NCI-H1092 (cell line): ENCODE measurements around the gene PCDHGC5.

Source experiments
- DNase-seq: peaks from one replicate; lab custom pipeline; 2025; lab: John Stamatoyannopoulos, UW

PCDHGC5 gene

GRCh38 chr5:141488591-141489561 lies at the start of gene PCDHGC5:
Gene PCDHGC5, plus strand, starts transcription at chr5:141489081. Its CDS starts 160 bp downstream, at chr5:141489241.
- DNase-seq: no peak

DNA sequence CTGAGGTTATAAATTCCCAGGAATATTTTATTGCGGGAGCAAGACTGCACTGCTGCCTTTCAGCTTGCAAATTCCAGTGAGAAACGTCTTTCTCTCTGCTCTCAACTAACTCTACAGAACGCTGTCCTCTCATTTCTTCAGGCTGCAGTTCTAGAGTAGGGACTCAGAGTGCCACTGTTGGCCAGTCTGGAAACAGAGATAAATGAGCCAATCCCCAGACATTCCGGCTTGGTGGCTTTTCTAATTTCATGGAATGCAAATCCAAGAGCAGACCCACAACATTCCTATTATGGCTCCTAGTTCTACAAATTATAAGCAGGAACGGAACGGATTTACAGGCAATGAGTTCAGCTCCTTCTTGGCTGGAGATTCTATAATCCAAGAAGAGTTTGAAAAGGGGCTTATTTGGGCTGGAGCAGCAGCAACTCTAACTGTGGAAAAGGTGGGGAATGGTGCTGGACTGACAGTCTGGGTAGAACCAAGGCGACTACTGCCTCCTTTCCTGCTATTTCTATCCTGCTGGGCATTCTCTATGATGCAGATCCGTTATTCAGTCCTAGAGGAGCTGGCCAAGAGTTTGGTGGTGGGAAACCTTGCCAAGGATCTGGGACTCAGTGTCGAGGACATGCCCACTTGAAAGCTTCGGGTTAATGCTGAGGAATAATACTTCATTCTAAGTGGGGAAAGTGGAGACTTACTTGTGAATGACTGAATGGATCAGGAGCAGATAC lies 49.3 kb upstream of the PCDHGC5 start:
- no peak for DNase-seq

- no peak for DNase-seq
These were observed 48.5 kb upstream of the PCDHGC5 start for GRCh38 chr5:141440341-141440740.

GRCh38 chr5:141441571-141442170 lies 47.2 kb upstream of the PCDHGC5 start:
- DNase-seq: no peak

GRCh38 chr5:141465351-141465750 lies 23.5 kb upstream of the PCDHGC5 start:
- no peak for DNase-seq

DNA sequence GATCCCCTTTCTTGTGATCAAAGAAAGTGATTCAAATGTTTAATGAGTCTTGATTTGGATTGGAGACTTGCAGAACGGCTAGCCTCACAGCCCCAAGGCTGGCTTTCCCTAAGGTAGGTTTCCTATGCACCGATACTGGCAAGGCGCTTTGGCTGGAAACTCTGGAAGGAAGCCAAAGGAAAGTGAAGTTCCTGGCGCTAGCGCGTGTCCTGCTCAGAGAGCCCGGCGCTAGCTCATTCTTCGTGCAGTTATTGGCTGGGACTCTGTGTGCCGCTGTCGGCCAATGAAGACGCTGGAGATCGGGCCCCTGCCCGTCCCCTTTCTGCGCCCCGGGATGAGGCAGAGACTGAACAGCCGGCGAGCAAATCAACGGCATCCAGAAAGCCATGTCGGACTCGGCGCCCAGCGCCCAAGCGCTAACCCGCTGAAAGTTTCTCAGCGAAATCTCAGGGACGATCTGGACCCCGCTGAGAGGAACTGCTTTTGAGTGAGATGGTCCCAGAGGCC lies 13.2 kb upstream of the PCDHGC5 start, which contains the start of gene PCDHGC3:
TSS of gene PCDHGC3 (plus strand) at position 342 of the 507 bp plus-strand sequence. CDS start at position 493, 151 bp downstream.
- DNase-seq: peak; percentile 48

DNA sequence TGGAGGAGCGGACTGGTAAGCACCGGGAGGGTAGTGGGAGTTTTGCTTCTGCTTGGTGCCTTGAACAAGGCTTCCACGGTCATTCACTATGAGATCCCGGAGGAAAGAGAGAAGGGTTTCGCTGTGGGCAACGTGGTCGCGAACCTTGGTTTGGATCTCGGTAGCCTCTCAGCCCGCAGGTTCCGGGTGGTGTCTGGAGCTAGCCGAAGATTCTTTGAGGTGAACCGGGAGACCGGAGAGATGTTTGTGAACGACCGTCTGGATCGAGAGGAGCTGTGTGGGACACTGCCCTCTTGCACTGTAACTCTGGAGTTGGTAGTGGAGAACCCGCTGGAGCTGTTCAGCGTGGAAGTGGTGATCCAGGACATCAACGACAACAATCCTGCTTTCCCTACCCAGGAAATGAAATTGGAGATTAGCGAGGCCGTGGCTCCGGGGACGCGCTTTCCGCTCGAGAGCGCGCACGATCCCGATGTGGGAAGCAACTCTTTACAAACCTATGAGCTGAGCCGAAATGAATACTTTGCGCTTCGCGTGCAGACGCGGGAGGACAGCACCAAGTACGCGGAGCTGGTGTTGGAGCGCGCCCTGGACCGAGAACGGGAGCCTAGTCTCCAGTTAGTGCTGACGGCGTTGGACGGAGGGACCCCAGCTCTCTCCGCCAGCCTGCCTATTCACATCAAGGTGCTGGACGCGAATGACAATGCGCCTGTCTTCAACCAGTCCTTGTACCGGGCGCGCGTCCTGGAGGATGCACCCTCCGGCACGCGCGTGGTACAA lies 12.6 kb upstream of the PCDHGC5 start:
- no peak for DNase-seq

DNA sequence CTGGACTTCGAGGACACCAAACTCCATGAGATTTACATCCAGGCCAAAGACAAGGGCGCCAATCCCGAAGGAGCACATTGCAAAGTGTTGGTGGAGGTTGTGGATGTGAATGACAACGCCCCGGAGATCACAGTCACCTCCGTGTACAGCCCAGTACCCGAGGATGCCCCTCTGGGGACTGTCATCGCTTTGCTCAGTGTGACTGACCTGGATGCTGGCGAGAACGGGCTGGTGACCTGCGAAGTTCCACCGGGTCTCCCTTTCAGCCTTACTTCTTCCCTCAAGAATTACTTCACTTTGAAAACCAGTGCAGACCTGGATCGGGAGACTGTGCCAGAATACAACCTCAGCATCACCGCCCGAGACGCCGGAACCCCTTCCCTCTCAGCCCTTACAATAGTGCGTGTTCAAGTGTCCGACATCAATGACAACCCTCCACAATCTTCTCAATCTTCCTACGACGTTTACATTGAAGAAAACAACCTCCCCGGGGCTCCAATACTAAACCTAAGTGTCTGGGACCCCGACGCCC lies 11.8 kb upstream of the PCDHGC5 start:
- DNase-seq: no peak

DNA sequence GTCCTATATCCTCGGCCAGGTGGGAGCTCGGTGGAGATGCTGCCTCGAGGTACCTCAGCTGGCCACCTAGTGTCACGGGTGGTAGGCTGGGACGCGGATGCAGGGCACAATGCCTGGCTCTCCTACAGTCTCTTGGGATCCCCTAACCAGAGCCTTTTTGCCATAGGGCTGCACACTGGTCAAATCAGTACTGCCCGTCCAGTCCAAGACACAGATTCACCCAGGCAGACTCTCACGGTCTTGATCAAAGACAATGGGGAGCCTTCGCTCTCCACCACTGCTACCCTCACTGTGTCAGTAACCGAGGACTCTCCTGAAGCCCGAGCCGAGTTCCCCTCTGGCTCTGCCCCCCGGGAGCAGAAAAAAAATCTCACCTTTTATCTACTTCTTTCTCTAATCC lies 11.1 kb upstream of the PCDHGC5 start:
- DNase-seq: no peak

DNA sequence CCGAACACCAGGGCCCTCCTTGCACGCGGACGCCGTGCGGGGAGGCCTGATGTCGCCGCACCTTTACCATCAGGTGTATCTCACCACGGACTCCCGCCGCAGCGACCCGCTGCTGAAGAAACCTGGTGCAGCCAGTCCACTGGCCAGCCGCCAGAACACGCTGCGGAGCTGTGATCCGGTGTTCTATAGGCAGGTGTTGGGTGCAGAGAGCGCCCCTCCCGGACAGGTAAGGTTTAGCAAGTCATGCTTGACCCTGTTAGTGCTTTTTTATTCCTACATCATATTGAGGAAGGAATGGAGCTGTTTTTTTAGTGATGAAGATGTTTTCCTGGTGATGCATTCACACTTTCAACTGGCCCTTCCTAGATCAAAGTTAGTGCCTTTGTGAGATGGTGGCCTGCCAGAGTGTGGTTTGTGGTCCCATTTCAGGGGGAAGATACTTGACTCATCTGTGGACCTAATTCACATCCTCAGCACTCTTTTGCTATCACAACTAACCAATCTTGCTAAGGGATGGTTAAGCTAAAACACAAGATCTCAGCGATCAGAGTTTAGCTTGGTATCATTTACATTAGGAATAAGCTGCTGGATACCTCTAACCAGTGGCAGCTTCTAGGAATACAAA lies 10.4 kb upstream of the PCDHGC5 start:
- DNase-seq: no peak

DNA sequence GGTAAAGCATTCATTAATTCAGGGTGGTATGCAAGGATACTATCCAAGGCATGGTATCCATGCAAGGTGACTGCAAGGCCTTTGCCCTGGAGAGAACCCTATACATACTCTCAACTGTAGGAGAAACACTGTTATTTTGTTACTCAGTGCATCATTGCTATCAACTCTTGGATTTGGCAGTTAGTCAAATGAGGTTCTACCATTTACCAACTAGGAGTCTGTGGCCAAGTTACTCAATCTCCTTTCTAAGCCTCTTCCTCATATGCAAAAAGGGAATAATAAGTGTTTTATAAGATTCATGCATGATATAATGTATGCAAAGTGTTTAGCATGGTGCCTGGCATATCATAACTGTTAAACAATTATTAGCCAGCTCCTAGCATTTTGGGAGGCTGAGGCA lies 9.1 kb upstream of the PCDHGC5 start:
- no peak for DNase-seq

DNA sequence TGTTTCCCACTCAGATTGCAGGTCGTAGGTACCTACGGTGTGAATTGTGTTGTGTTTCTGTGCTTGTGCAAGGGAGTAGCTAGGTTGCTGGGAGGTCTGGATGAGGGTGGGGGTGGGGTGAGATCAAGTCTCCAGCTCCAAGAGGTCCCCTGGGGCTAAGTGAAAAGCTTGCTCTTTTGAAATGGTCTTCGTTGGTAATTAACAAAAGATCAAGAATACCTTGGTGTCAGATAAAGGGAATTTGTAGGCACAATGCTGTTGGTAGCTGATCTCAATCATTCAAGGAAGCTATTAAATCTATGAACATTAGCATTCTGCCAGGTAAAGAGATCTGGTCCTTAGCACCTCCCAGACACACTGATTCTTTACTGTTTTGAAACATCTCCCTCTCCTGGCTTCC lies 5.0 kb upstream of the PCDHGC5 start:
- DNase-seq: no peak

DNA sequence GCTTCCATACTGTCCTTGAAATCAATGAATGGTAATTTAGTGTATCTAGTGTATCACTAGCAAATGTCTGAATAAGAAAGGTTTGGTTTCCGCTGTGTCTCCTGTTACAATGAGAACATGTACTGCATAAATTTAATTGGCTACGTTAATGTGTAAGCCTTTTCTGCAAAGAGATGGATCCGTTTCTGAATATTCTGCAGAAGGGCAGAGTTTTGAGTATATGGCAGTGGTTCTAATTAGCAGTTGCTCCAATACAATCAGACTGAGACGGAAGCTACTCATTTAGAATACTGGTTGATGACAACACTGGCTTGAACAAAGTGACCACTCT lies 4.6 kb upstream of the PCDHGC5 start:
- DNase-seq: no peak

- peak; percentile 57 for DNase-seq
These were observed 4.1 kb upstream of the PCDHGC5 start, which contains the start of gene PCDHGC4 for GRCh38 chr5:141484641-141485311. Gene PCDHGC4, plus strand, starts transcription at chr5:141485030. Its CDS starts 144 bp downstream, at chr5:141485174.

DNA sequence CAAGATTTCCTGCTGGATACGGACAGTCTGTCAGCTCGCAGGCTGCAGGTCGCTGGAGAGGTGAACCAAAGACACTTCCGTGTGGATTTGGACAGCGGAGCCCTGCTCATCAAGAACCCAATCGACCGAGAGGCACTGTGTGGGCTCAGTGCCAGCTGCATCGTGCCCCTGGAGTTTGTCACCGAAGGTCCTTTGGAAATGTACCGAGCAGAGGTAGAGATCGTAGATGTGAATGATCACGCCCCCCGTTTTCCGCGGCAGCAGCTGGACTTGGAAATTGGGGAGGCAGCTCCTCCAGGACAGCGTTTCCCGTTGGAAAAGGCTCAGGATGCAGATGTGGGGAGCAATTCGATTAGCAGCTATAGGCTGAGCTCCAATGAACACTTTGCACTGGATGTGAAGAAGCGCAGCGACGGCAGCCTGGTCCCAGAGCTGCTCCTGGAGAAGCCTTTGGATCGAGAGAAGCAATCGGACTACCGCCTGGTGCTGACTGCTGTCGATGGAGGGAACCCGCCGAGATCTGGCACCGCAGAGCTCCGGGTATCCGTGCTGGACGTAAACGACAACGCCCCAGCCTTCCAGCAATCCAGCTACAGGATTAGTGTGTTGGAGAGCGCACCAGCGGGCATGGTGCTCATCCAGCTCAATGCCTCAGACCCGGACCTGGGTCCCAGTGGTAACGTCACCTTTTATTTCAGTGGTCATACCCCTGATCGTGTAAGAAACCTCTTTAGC lies 3.4 kb upstream of the PCDHGC5 start:
- DNase-seq: peak; percentile 17

DNA sequence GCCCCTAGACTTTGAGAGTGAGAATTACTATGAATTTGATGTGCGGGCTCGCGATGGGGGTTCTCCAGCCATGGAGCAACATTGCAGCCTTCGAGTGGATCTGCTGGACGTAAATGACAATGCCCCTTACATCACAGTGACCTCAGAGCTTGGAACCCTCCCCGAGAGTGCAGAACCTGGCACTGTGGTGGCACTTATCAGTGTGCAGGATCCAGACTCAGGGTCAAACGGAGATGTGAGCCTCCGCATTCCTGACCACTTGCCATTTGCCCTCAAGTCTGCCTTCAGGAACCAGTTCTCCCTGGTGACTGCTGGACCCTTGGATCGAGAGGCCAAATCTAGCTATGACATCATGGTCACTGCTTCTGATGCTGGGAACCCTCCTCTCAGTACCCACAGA lies 2.8 kb upstream of the PCDHGC5 start:
- no peak for DNase-seq

GRCh38 chr5:141487131-141487530 lies 1.8 kb upstream of the PCDHGC5 start:
- DNase-seq: no peak

GRCh38 chr5:141489841-141490240 lies 960 bp downstream of the PCDHGC5 start:
- DNase-seq: no peak

GRCh38 chr5:141490271-141490670 lies 1.4 kb downstream of the PCDHGC5 start:
- no peak for DNase-seq
